ENCODE results near the gene ESYT2.
"Not testable (repeated sequence)": the region's sequence is repeated elsewhere in the genome, so short reads cannot be mapped to it uniquely, and the experiment has no call there.

The ESYT2 gene

DNA sequence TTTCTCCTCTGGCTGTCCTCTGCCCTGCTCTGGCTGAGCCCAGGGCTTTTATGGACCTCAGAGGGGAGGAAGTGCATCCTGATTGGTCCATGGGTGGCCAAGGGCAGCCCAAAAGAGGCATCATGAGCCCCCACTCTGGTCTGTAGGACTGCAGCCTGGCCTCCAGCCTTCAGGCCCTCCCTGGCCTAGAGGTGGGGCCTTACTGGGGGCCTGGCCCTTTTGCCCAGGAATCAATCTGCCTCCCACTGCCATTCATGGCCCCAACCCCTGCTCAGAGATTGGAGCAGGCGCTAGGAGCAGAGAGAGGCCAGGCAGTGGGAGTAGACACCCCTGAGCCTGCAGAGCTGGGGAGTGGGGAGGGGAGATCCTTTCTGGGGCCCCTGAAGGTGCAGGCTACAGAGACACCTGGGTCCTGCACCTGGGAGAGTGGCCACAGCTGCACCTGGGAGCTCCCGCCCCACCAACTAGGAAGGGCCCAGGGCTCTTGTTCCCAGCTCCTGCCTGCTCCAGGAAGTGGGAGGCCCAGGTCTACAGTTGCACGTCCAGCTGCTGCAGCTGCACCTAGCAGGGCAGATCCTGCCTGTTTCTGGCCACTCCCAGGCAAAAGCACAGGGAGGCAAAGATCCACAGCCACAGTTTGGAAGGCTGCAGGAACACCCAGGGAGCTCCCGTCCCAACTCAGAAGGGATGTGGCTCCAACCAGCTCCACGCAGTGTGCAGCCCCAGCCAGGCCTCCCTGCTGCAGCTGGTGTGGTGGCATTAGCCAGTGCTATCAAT lies 20.6 kb upstream of the ESYT2 start:
- TF ChIP-seq, protein P1, sequence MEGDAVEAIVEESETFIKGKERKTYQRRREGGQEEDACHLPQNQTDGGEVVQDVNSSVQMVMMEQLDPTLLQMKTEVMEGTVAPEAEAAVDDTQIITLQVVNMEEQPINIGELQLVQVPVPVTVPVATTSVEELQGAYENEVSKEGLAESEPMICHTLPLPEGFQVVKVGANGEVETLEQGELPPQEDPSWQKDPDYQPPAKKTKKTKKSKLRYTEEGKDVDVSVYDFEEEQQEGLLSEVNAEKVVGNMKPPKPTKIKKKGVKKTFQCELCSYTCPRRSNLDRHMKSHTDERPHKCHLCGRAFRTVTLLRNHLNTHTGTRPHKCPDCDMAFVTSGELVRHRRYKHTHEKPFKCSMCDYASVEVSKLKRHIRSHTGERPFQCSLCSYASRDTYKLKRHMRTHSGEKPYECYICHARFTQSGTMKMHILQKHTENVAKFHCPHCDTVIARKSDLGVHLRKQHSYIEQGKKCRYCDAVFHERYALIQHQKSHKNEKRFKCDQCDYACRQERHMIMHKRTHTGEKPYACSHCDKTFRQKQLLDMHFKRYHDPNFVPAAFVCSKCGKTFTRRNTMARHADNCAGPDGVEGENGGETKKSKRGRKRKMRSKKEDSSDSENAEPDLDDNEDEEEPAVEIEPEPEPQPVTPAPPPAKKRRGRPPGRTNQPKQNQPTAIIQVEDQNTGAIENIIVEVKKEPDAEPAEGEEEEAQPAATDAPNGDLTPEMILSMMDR (conservative IDR thresholded peaks at IDR 0.05; ENCODE audit: low read depth, low read length) = no peak
- H3K4me3 ChIP-seq (ENCODE audit: low read length) = no peak overlapping the region

DNA sequence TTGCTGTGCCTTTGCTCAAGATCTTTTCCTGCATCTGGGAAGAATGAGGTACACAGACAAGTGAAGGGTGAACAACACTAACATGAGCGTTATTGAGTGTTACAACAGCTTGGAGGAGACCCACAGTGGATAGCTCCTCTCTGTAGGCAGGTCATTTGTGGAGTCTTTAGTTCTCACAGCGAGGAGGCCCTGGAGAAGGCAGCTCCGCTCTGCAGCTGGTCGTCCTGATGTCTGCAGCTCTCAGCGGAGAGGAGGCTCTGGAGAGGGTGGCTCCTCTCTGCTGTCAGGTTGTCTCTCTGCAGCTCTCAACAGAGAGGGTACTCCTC lies 20.1 kb upstream of the ESYT2 start:
- TF ChIP-seq, protein P1 (conservative IDR thresholded peaks at IDR 0.05; ENCODE audit: low read depth, low read length) = no peak
- H3K4me3 ChIP-seq (ENCODE audit: low read length) = no peak overlapping the region
- no peak for DNase-seq (ENCODE audit: low read depth)

More for the DNA sequence above, 20.6 kb upstream of the ESYT2 start:
- DNase-seq (ENCODE audit: low read depth) = no peak

DNA sequence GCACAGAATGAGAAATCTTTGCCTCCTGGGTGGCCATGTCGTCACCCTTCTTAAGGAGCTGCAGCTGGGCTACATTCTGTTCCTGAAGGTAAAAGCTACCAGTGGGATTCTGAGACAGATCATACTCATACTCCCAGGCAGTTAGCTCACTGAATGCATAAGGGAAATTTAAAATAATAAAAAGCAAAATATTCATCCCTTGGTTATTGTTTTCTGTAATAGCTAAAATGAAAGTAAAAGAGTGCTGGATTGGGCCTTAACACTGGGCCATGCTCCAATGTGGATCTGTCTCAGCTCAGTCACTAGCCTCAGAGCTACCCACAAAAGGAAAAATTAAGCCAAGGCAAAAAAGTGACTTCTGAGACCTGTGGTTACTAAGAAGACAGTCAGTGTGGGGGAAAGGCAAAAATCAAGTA lies 18.1 kb upstream of the ESYT2 start:
- H3K4me3 ChIP-seq (ENCODE audit: low read length) = no peak overlapping the region
- TF ChIP-seq, protein P1 (conservative IDR thresholded peaks at IDR 0.05; ENCODE audit: low read depth, low read length) = no peak
- no peak for DNase-seq (ENCODE audit: low read depth)

DNA sequence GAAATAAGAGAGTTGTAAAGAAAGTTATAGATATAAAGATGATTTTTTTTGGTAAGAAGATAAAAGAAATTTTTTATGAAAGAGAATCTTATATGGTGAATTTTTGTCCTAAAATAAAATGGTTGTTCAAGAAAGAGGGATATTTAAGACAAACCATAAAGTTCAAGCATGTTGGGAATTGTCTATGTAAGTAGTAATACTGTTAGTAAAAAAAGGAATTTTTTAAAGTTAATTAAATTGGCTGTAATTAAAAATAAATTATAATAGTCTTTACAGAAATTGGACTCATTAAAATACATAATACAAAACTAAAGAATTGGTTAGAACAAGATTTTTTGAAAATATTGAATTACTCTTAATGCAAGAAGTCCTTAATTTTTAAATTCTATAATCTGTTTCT lies 17.0 kb upstream of the ESYT2 start:
- TF ChIP-seq, protein P1 (conservative IDR thresholded peaks at IDR 0.05; ENCODE audit: low read depth, low read length) = no peak
- DNase-seq (ENCODE audit: low read depth) = no peak
- H3K4me3 ChIP-seq (ENCODE audit: low read length) = no peak overlapping the region

DNA sequence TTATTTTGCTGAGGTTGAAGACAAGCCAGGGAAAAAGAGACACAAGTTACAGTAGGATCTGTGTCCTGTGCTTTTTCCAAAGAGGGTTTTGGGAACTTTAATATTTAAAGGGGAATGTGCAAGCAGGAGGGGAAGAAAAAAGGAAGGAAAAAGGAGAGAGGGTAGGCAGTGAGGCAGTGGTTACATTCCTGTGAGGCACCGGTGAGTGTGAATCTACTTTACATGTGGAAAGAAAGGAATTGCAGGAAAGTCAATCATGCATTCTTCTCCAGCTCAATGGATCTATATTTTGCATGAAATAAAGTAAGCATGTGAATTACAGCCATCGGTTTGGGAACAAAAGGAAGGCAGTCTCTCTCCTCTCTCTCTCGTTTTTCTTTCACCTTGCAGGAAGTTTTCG lies 14.5 kb upstream of the ESYT2 start:
- no peak for DNase-seq (ENCODE audit: low read depth)
- H3K4me3 ChIP-seq (ENCODE audit: low read length) = no peak overlapping the region
- TF ChIP-seq, protein P1 (conservative IDR thresholded peaks at IDR 0.05; ENCODE audit: low read depth, low read length) = no peak

DNA sequence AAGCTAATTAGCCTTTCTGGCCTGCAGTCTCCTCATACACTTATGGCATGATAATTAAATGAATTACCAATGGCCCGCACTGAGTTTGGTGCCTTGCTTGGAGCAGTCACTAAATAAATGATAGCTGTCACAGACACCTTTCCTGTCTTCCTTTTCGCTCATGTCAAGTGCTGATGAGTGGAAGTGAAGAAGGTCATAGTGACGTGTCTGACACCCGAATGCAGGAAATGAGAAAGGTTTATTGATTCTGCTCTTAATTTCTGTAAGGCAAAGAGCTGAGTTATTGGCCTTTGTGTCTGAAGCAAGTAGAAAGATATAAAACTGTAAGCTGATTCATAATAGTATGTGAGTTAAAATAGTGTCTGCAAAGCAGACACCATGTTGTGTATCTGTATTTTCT lies 13.2 kb upstream of the ESYT2 start:
- no peak for DNase-seq (ENCODE audit: low read depth)
- TF ChIP-seq, protein P1 (conservative IDR thresholded peaks at IDR 0.05; ENCODE audit: low read depth, low read length) = no peak
- no peak overlapping the region for H3K4me3 ChIP-seq (ENCODE audit: low read length)

DNA sequence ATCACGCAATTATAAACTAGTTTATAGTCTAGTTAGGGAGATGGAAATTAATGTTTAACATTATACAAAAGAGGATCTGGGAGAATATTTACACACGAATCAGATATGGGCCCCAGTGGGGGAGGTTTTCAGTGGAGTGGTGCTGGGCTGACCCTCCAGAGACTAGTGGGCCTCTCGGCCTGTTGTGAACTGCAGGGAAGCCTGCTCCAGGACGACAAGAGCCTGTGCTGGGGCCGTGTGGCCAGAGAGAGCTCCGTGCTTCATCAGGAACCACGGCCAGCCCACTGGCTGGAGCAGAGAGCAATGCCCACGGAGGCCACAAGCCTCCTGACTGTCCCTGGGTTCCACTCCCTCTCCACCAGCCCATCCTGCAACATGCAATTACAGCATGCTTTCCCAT lies 11.3 kb upstream of the ESYT2 start:
- DNase-seq (ENCODE audit: low read depth) = no peak
- H3K4me3 ChIP-seq (ENCODE audit: low read length) = no peak overlapping the region

DNA sequence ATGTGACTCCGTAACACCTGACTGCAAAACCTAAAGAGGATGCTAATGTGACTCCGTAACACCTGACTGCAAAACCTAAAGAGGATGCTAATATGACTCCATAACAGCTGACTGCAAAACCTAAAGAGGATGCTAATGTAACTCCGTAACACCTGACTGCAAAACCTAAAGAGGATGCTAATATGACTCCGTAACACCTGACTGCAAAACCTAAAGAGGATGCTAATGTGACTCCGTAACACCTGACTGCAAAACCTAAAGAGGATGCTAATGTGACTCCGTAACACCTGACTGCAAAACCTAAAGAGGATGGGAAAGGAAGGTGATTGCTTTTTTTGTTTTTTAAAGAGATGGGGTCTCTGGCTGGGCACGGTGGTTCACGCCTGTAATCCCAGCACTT lies 9.9 kb upstream of the ESYT2 start:
- H3K4me3 ChIP-seq (ENCODE audit: low read length); DNase-seq (ENCODE audit: low read depth): not testable (repeated sequence)

More for the DNA sequence above, 11.3 kb upstream of the ESYT2 start:
- TF ChIP-seq, protein P1 (conservative IDR thresholded peaks at IDR 0.05; ENCODE audit: low read depth, low read length) = no peak
